ENCODE results near the gene KRTAP3-3. TPM values are rescaled to one million over a fixed set of nuclear protein-coding genes. Genes with fewer than 3 reads are reported as not detected.

Gene KRTAP3-3
- total RNA-seq, 2 donors from 2014 or later = not detected

GRCh38 chr17:40966848-40967247 is 27.1 kb downstream of the KRTAP3-3 start, which contains the start of gene KRT39:
KRT39 (minus strand) TSS chr17:40966948; CDS start chr17:40966856, 92 bp downstream.
- Histone ChIP-seq H3K36me3 (no peaks in the 10 kb centered on the region), H3K9me3 (no peaks in the 10 kb centered on the region), H3K27ac (no peak within 1 kb of the TSS), H3K4me1 (replicated peaks) (no peaks in the 10 kb centered on the region), H3K4me3 (no peak within 1 kb of the TSS), H3K27me3 (replicated peaks; ENCODE audit: insufficient read depth) (no peaks in the 10 kb centered on the region)
- intact Hi-C loops (cut with DNase I) = no loop called here
- WGBS = 72% methylated on average over 1 of the region's 1 CpG
- no peak for DNase-seq (ENCODE audit: low spot score)
- TF ChIP-seq POLR2AphosphoS5 (IDR thresholded peaks at IDR 0.05) (no peak), POLR2A (IDR thresholded peaks at IDR 0.05) (no peak)
- TF ChIP-seq, protein P1, sequence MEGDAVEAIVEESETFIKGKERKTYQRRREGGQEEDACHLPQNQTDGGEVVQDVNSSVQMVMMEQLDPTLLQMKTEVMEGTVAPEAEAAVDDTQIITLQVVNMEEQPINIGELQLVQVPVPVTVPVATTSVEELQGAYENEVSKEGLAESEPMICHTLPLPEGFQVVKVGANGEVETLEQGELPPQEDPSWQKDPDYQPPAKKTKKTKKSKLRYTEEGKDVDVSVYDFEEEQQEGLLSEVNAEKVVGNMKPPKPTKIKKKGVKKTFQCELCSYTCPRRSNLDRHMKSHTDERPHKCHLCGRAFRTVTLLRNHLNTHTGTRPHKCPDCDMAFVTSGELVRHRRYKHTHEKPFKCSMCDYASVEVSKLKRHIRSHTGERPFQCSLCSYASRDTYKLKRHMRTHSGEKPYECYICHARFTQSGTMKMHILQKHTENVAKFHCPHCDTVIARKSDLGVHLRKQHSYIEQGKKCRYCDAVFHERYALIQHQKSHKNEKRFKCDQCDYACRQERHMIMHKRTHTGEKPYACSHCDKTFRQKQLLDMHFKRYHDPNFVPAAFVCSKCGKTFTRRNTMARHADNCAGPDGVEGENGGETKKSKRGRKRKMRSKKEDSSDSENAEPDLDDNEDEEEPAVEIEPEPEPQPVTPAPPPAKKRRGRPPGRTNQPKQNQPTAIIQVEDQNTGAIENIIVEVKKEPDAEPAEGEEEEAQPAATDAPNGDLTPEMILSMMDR (IDR thresholded peaks at IDR 0.05) = no peak

- Histone ChIP-seq H3K4me1 (replicated peaks) (no peaks in the 10 kb centered on the region), H3K27me3 (replicated peaks; ENCODE audit: insufficient read depth) (no peaks in the 10 kb centered on the region), H3K27ac (no peak overlapping the region), H3K36me3 (no peaks in the 10 kb centered on the region), H3K4me3 (no peak overlapping the region), H3K9me3 (no peaks in the 10 kb centered on the region)
- 69% methylated on average over 1 of the region's 1 CpG for WGBS
- TF ChIP-seq POLR2AphosphoS5 (IDR thresholded peaks at IDR 0.05) = no peak
- TF ChIP-seq, protein P1 (IDR thresholded peaks at IDR 0.05) = peak in 3 of 4 experiments; percentile 39 to 47 (median 43)
- DNase-seq (ENCODE audit: low spot score) = no peak
- intact Hi-C loops (cut with DNase I) = no loop called here
Observed at GRCh38 chr17:40963838-40964237, 30.1 kb downstream of the KRTAP3-3 start.

DNA sequence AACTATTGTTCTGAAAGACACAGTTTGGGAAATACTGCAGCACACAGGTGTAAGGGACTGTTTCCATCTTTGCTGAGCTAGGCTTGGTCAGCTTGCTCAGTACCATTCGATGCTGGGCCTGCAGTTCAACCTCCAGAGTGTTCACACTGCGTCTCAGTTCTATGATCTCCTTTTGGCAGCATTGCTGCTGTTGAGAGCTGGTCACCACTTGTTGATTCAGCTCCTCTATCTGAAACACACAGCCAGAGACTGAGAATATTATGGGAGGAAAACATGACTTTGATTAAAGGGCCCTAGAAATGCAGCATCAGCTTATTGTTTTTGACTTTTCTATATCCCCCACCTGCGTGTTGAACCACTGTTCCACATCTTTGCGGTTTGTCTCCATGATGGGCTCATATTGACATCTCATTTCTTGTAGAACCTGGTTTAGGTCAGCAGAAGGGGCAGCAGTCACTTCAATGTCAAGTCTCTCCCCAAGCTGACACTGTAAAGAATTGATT is 31.9 kb downstream of the KRTAP3-3 start:
- Histone ChIP-seq H3K36me3 (no peaks in the 10 kb centered on the region), H3K4me1 (replicated peaks) (no peaks in the 10 kb centered on the region), H3K4me3 (no peak overlapping the region), H3K27ac (peak overlapping the region; percentile 25 to 32), H3K9me3 (no peaks in the 10 kb centered on the region), H3K27me3 (replicated peaks; ENCODE audit: insufficient read depth) (no peaks in the 10 kb centered on the region)
- no peak for DNase-seq (ENCODE audit: low spot score)
- intact Hi-C loops (cut with DNase I) = no loop called here
- WGBS = 60% methylated on average over 4 of the region's 4 CpGs
- TF ChIP-seq, protein P1 (IDR thresholded peaks at IDR 0.05) = no peak
- TF ChIP-seq POLR2AphosphoS5 (IDR thresholded peaks at IDR 0.05) (no peak), POLR2A (IDR thresholded peaks at IDR 0.05) (no peak)

- 9% methylated on average over 1 of the region's 1 CpG for WGBS
- Histone ChIP-seq H3K27me3 (replicated peaks; ENCODE audit: insufficient read depth) (no peaks in the 10 kb centered on the region), H3K4me1 (replicated peaks) (no peaks in the 10 kb centered on the region), H3K27ac (peak overlapping the region; percentile 25 to 32), H3K9me3 (no peaks in the 10 kb centered on the region), H3K36me3 (no peaks in the 10 kb centered on the region), H3K4me3 (no peak overlapping the region)
- no peak for DNase-seq (ENCODE audit: low spot score)
- intact Hi-C loops (cut with DNase I) = no loop called here
- TF ChIP-seq POLR2A (IDR thresholded peaks at IDR 0.05) (no peak), POLR2AphosphoS5 (IDR thresholded peaks at IDR 0.05) (no peak)
- TF ChIP-seq, protein P1 (IDR thresholded peaks at IDR 0.05) = no peak
Observed at GRCh38 chr17:40961591-40961990, 32.4 kb downstream of the KRTAP3-3 start.

GRCh38 chr17:40960144-40960543 is 33.8 kb downstream of the KRTAP3-3 start:
- Histone ChIP-seq H3K27ac (no peak overlapping the region), H3K4me3 (no peak overlapping the region), H3K27me3 (replicated peaks; ENCODE audit: insufficient read depth) (no peaks in the 10 kb centered on the region), H3K36me3 (no peaks in the 10 kb centered on the region), H3K4me1 (replicated peaks) (no peaks in the 10 kb centered on the region), H3K9me3 (no peaks in the 10 kb centered on the region)
- no peak for DNase-seq (ENCODE audit: low spot score)
- intact Hi-C loops (cut with DNase I) = no loop called here
- TF ChIP-seq, protein P1 (IDR thresholded peaks at IDR 0.05) = no peak
- no peak for TF ChIP-seq POLR2AphosphoS5 (IDR thresholded peaks at IDR 0.05)
- WGBS = 79% methylated on average over 10 of the region's 10 CpGs

All from prostate gland (tissue), 2 donors.